HepG2 (cell line): Measurements from ENCODE around the gene CACNA1G. TPM values are rescaled to one million over a fixed set of nuclear protein-coding genes. Genes with fewer than 3 reads are reported as not detected.
A peak's percentile ranks its signal among the peaks of the same experiment; 100 is the strongest.

Experiments used
- AGO2 ChIP-seq: fragments of 200-400 bp; formaldehyde crosslinking; optimal IDR thresholded peaks from 2 replicates; pipeline ENCODE3; 2017; ENCODE audit warnings: mild to moderate bottlenecking, low read depth, low read length, moderate library complexity
- HDAC1 ChIP-seq: sonication (generic); formaldehyde crosslinking; IDR thresholded peaks from 2 replicates; pipeline ENCODE4 v1.5.1; 2020; ENCODE audit warnings: mild to moderate bottlenecking, missing genetic modification reagents
- HOXA5 ChIP-seq: sonication (generic); formaldehyde crosslinking; IDR thresholded peaks from 2 replicates; pipeline ENCODE4 v1.4.0; 2020; ENCODE audit warnings: missing genetic modification reagents
- ISX ChIP-seq: sonication (generic); formaldehyde crosslinking; conservative IDR thresholded peaks from 2 replicates; pipeline ENCODE4 v1.5.0; 2020; ENCODE audit warnings: missing genetic modification reagents
- KLF15 ChIP-seq: sonication (generic); formaldehyde crosslinking; IDR thresholded peaks from 2 replicates; pipeline ENCODE4 v1.8.1; 2023; ENCODE audit warnings: borderline replicate concordance, mild to moderate bottlenecking, inconsistent platforms, missing genetic modification reagents, mixed read lengths
- MIER3 ChIP-seq: IDR thresholded peaks from 2 replicates; pipeline ENCODE4 v1.6.1; 2016; ENCODE audit warnings: missing compliant biosample characterization, borderline replicate concordance
- SKI ChIP-seq: fragments of 450-650 bp; IDR thresholded peaks from one replicate; pipeline ENCODE4 v1.6.1; 2018; ENCODE audit warnings: mild to moderate bottlenecking; ENCODE audit not compliant: partially characterized antibody
- SRSF4 ChIP-seq: fragments of 200-400 bp; formaldehyde crosslinking; IDR thresholded peaks from one replicate; pipeline ENCODE4 v1.6.1; 2018; ENCODE audit warnings: mild to moderate bottlenecking, low read depth, low read length, moderate library complexity; ENCODE audit not compliant: poor library complexity, severe bottlenecking
- U2AF1 ChIP-seq: fragments of 200-400 bp; formaldehyde crosslinking; optimal IDR thresholded peaks from 2 replicates; pipeline ENCODE3; 2017; ENCODE audit warnings: mild to moderate bottlenecking, low read depth, low read length
- ZBTB1 ChIP-seq: sonication (generic); formaldehyde crosslinking; IDR thresholded peaks from 2 replicates; pipeline ENCODE4 v1.4.0; 2020; ENCODE audit warnings: missing genetic modification reagents, borderline replicate concordance
- ZC3H4 ChIP-seq: sonication (generic); formaldehyde crosslinking; IDR thresholded peaks from 2 replicates; pipeline ENCODE4 v1.4.0; 2020; ENCODE audit warnings: missing genetic modification reagents, borderline replicate concordance
- ZNF20 ChIP-seq: sonication (generic); formaldehyde crosslinking; IDR thresholded peaks from 2 replicates; pipeline ENCODE4 v1.4.0; 2020; ENCODE audit warnings: mild to moderate bottlenecking, moderate library complexity, missing genetic modification reagents
- ZNF30 ChIP-seq: sonication (generic); formaldehyde crosslinking; IDR thresholded peaks from 2 replicates; pipeline ENCODE4 v1.5.0; 2020; ENCODE audit warnings: mild to moderate bottlenecking, missing genetic modification reagents
- ZNF773 ChIP-seq: sonication (generic); formaldehyde crosslinking; IDR thresholded peaks from 2 replicates; pipeline ENCODE4 v1.4.0; 2020; ENCODE audit warnings: missing genetic modification reagents, borderline replicate concordance
- ZNF776 ChIP-seq: sonication (generic); formaldehyde crosslinking; IDR thresholded peaks from 2 replicates; pipeline ENCODE4 v1.4.0; 2020; ENCODE audit warnings: mild to moderate bottlenecking, missing genetic modification reagents
- polyA plus RNA-seq, 8 experiments: library from polyadenylated mRNA; depleted of rRNA in 3 of 8; stranded (reverse) in 7 of 8; unstranded in 1 of 8; fragments of >200 nt; fragmentation: Illumina TruSeq in 4 of 8; extraction: Trizol in 4 of 8; gene quantifications; 2 replicates each; pipeline versions ENCODE4 v1.2.1 to v1.2.3, GENCODE V29; 2011 to 2016; ENCODE audit warnings: low read depth in 4 of 8, missing spikeins in 1 of 8, mixed read lengths in 1 of 8; ENCODE audit not compliant: insufficient read depth in 1 of 8
- total RNA-seq, 5 experiments: library from RNA; depleted of rRNA; stranded (reverse); fragments of >200 nt; fragmentation: Illumina TruSeq; extraction: Trizol; gene quantifications; 2 replicates each; pipeline ENCODE4 v1.2.3, GENCODE V29; 2016; ENCODE audit warnings: low read depth in 1 of 5
- TF ChIP-seq, protein P1 (sequence below): IDR thresholded peaks from 2 replicates; pipeline ENCODE4 v1.6.1; 2018; ENCODE audit warnings: missing genetic modification reagents
- TF ChIP-seq, protein P2 (sequence below), 2 experiments: sonication (generic) in 1 of 2; formaldehyde crosslinking in 1 of 2; IDR thresholded peaks; 2 replicates each; pipeline versions ENCODE4 v1.4.0 to v1.6.1; 2018 to 2020; ENCODE audit warnings: missing genetic modification reagents in 2 of 2, borderline replicate concordance in 1 of 2, low read depth in 1 of 2, mild to moderate bottlenecking in 1 of 2, missing biosample characterization in 1 of 2
- TF ChIP-seq, protein P3 (sequence below): sonication (generic); formaldehyde crosslinking; IDR thresholded peaks from 2 replicates; pipeline ENCODE4 v1.5.0; 2020; ENCODE audit warnings: missing genetic modification reagents
- TF ChIP-seq, protein P4 (sequence below): sonication (generic); formaldehyde crosslinking; IDR thresholded peaks from 2 replicates; pipeline ENCODE4 v1.4.0; 2020; ENCODE audit warnings: missing genetic modification reagents
- TF ChIP-seq, protein P5 (sequence below): IDR thresholded peaks from 2 replicates; pipeline ENCODE4 v1.6.1; 2016
- TF ChIP-seq, protein P6 (sequence below): IDR thresholded peaks from 2 replicates; pipeline ENCODE4 v1.6.1; 2016; ENCODE audit warnings: low read depth, control low read depth

Gene CACNA1G
- total and polyA plus RNA-seq, 2 of the 13 experiments (the other 11 are each of a cell fraction or from before 2014, with no cell fraction given) = 0.02 TPM; not detected in 1

DNA sequence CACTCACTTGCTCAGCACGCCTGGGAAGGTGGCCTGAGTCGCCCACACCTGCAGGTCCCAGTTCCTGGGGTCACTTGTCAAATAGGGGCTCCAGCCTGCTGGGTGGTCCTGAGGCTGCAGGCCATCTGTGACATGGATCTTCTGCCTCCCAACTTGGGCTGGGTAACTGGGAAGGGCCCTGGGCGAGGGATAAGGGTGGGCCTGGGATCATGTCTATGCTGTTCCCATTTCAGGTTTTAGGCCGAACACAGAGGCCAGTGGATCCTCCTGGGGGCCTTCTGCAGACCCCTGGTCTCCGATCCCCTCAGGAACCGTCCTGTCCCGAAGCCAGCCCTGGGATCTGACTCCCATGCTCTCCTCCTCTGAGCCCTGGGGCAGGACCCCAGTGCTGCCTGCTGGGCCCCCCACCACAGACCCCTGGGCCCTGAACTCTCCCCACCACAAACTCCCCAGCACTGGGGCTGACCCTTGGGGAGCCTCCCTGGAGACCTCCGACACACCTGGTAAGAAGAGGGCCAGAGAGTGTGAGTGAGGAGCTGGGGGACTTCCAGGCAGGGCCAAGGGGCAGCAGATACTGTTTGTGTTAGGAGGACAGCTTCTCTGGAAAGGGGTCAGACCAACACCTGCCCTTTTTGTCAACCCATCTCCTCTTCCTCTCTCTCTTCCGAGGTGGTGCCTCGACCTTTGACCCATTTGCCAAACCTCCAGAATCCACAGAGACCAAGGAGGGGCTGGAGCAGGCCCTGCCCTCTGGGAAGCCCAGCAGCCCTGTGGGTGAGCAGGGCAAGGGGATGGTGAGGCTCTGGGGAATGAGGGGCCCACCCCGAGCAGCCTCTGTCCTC, 19.7 kb upstream of the CACNA1G start (continued):
- TF ChIP-seq AGO2 (no peak), SRSF4 (no peak), MIER3 (CRISPR knock-in tag) (no peak), ISX (CRISPR knock-in tag) (no peak), U2AF1 (no peak), HOXA5 (CRISPR knock-in tag) (no peak), HDAC1 (CRISPR knock-in tag) (0 out of 2 replicates have a peak, but pooled peaks have one; percentile 11), ZNF773 (CRISPR knock-in tag) (no peak), ZC3H4 (no peak), SKI (no peak), KLF15 (CRISPR knock-in tag) (no peak), ZNF776 (CRISPR knock-in tag) (peak; percentile 58; the same call in 1 of the 2 replicates), ZNF30 (CRISPR knock-in tag) (no peak), ZBTB1 (CRISPR knock-in tag) (no peak), ZNF20 (CRISPR knock-in tag) (no peak)
- TF ChIP-seq, protein P1, sequence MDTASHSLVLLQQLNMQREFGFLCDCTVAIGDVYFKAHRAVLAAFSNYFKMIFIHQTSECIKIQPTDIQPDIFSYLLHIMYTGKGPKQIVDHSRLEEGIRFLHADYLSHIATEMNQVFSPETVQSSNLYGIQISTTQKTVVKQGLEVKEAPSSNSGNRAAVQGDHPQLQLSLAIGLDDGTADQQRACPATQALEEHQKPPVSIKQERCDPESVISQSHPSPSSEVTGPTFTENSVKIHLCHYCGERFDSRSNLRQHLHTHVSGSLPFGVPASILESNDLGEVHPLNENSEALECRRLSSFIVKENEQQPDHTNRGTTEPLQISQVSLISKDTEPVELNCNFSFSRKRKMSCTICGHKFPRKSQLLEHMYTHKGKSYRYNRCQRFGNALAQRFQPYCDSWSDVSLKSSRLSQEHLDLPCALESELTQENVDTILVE (CRISPR knock-in tag) = no peak
- TF ChIP-seq, protein P2, sequence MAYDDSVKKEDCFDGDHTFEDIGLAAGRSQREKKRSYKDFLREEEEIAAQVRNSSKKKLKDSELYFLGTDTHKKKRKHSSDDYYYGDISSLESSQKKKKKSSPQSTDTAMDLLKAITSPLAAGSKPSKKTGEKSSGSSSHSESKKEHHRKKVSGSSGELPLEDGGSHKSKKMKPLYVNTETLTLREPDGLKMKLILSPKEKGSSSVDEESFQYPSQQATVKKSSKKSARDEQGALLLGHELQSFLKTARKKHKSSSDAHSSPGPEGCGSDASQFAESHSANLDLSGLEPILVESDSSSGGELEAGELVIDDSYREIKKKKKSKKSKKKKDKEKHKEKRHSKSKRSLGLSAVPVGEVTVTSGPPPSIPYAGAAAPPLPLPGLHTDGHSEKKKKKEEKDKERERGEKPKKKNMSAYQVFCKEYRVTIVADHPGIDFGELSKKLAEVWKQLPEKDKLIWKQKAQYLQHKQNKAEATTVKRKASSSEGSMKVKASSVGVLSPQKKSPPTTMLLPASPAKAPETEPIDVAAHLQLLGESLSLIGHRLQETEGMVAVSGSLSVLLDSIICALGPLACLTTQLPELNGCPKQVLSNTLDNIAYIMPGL (CRISPR knock-in tag; IDR thresholded peaks at IDR 0.05; ENCODE audit: borderline replicate concordance in 1 of 2, low read depth in 1 of 2) = no peak
- TF ChIP-seq, protein P3, sequence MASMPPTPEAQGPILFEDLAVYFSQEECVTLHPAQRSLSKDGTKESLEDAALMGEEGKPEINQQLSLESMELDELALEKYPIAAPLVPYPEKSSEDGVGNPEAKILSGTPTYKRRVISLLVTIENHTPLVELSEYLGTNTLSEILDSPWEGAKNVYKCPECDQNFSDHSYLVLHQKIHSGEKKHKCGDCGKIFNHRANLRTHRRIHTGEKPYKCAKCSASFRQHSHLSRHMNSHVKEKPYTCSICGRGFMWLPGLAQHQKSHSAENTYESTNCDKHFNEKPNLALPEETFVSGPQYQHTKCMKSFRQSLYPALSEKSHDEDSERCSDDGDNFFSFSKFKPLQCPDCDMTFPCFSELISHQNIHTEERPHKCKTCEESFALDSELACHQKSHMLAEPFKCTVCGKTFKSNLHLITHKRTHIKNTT (CRISPR knock-in tag) = no peak
- TF ChIP-seq, protein P4, sequence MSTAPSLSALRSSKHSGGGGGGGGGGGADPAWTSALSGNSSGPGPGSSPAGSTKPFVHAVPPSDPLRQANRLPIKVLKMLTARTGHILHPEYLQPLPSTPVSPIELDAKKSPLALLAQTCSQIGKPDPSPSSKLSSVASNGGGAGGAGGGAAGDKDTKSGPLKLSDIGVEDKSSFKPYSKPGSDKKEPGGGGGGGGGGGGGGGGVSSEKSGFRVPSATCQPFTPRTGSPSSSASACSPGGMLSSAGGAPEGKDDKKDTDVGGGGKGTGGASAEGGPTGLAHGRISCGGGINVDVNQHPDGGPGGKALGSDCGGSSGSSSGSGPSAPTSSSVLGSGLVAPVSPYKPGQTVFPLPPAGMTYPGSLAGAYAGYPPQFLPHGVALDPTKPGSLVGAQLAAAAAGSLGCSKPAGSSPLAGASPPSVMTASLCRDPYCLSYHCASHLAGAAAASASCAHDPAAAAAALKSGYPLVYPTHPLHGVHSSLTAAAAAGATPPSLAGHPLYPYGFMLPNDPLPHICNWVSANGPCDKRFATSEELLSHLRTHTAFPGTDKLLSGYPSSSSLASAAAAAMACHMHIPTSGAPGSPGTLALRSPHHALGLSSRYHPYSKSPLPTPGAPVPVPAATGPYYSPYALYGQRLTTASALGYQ (CRISPR knock-in tag) = no peak
- TF ChIP-seq, protein P5, sequence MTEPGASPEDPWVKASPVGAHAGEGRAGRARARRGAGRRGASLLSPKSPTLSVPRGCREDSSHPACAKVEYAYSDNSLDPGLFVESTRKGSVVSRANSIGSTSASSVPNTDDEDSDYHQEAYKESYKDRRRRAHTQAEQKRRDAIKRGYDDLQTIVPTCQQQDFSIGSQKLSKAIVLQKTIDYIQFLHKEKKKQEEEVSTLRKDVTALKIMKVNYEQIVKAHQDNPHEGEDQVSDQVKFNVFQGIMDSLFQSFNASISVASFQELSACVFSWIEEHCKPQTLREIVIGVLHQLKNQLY = no peak
- TF ChIP-seq, protein P6, sequence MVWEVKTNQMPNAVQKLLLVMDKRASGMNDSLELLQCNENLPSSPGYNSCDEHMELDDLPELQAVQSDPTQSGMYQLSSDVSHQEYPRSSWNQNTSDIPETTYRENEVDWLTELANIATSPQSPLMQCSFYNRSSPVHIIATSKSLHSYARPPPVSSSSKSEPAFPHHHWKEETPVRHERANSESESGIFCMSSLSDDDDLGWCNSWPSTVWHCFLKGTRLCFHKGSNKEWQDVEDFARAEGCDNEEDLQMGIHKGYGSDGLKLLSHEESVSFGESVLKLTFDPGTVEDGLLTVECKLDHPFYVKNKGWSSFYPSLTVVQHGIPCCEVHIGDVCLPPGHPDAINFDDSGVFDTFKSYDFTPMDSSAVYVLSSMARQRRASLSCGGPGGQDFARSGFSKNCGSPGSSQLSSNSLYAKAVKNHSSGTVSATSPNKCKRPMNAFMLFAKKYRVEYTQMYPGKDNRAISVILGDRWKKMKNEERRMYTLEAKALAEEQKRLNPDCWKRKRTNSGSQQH (CRISPR knock-in tag) = no peak
